OCI-LY7 (cell line): ENCODE results near the gene IFT81. TPM values are rescaled to one million over a fixed set of nuclear protein-coding genes. Genes with fewer than 3 reads are reported as not detected.

Experiments
- BruUV-seq: library from RNA; stranded (reverse); fragments of 400-500 nt; replicated peaks from 2 replicates; lab custom pipeline; 2021; lab: Mats Ljungman, UMichigan
- CTCF ChIA-PET: fragments of 300-600 bp; sonication (Branson Sonifier 250); formaldehyde crosslinking; loops from one replicate; lab custom pipeline; 2022; ENCODE audit warnings: antibody characterized with exemption; ENCODE audit not compliant: unreplicated experiment; lab: Charles Lee
- POLR2A ChIA-PET: fragments of 300-600 bp; sonication (Branson Sonifier 250); formaldehyde crosslinking; loops from one replicate; lab custom pipeline; 2022; ENCODE audit warnings: antibody characterized with exemption; lab: Charles Lee
- DNase-seq: peaks from one replicate; pipeline ENCODE4 v3.0.0-alpha.2; 2015; ENCODE audit warnings: low spot score
- H2AFZ ChIP-seq: fragments of 200-600 bp; sonication (generic), shearing (Covaris generic); 2 replicates; pipeline ENCODE4 v1.6.1; 2014; ENCODE audit warnings: mild to moderate bottlenecking, antibody characterized with exemption, low read length, moderate library complexity
- H3K27ac ChIP-seq: fragments of 200-600 bp; sonication (generic); 2 replicates; pipeline ENCODE4 v1.5.1; 2014; ENCODE audit warnings: mixed run types, low read depth, mild to moderate bottlenecking, moderate library complexity, low read length, inconsistent platforms; ENCODE audit not compliant: poor library complexity, severe bottlenecking
- H3K36me3 ChIP-seq: fragments of 200-600 bp; sonication (generic); 2 replicates; pipeline ENCODE4 v1.6.1; 2014; ENCODE audit warnings: mild to moderate bottlenecking, antibody characterized with exemption, low read length, moderate library complexity, mixed read lengths; ENCODE audit not compliant: insufficient read depth
- H3K4me1 ChIP-seq: fragments of 200-600 bp; sonication (generic); 2 replicates; pipeline ENCODE4 v1.5.1; 2014; ENCODE audit warnings: mild to moderate bottlenecking, low read length; ENCODE audit not compliant: insufficient read depth, poor library complexity, severe bottlenecking
- H3K4me2 ChIP-seq: fragments of 200-600 bp; sonication (generic); 2 replicates; pipeline ENCODE4 v1.6.1; 2014; ENCODE audit warnings: mild to moderate bottlenecking, low read length
- H3K4me3 ChIP-seq: fragments of 200-600 bp; sonication (generic); 2 replicates; pipeline ENCODE4 v1.5.1; 2014; ENCODE audit warnings: mild to moderate bottlenecking, low read depth, low read length; ENCODE audit not compliant: poor library complexity, severe bottlenecking
- H3K79me2 ChIP-seq: fragments of 200-600 bp; sonication (generic); 2 replicates; pipeline ENCODE4 v1.6.1; 2016; ENCODE audit warnings: low read depth, mild to moderate bottlenecking, low read length, moderate library complexity, mixed read lengths; ENCODE audit not compliant: insufficient read depth
- H3K9me2 ChIP-seq: fragments of 200-600 bp; sonication (generic); 2 replicates; pipeline ENCODE4 v1.6.1; 2016; ENCODE audit warnings: mild to moderate bottlenecking, low read length, mixed read lengths; ENCODE audit not compliant: insufficient read depth
- H3K9me3 ChIP-seq: fragments of 200-600 bp; sonication (generic); 2 replicates; pipeline ENCODE4 v1.6.1; 2014; ENCODE audit warnings: mild to moderate bottlenecking, mixed run types, low read length, mixed read lengths
- H4K20me1 ChIP-seq: fragments of 200-600 bp; sonication (generic); 2 replicates; pipeline ENCODE4 v1.6.1; 2014; ENCODE audit warnings: mild to moderate bottlenecking, antibody characterized with exemption, low read length, moderate library complexity, mixed read lengths; ENCODE audit not compliant: insufficient read depth
- EZH2phosphoT487 ChIP-seq: fragments of 200-600 bp; sonication (generic); IDR thresholded peaks from 2 replicates; pipeline ENCODE4 v1.6.1; 2018; ENCODE audit warnings: low read depth, borderline replicate concordance, mild to moderate bottlenecking, mixed run types, antibody characterized with exemption, low read length, moderate library complexity, mixed read lengths
- intact Hi-C: fragments of 100-400 bp; cut with micrococcal nuclease; formaldehyde crosslinking; loops from one replicate; pipeline ENCODE4 v1.10.0; 2022; ENCODE audit not compliant: unreplicated experiment
- total RNA-seq, 2 experiments: library from RNA; depleted of rRNA in 1 of 2; stranded (reverse); fragments of >200 nt in 1 of 2; shearing (Covaris generic) in 1 of 2; gene quantifications; 2 replicates each; pipeline ENCODE4 v1.2.3, GENCODE V29; 2014 to 2022
- TF ChIP-seq, protein P1 (sequence below): fragments of 200-600 bp; sonication (generic); conservative IDR thresholded peaks from 2 replicates; pipeline ENCODE4 v1.5.1; 2014; ENCODE audit warnings: mild to moderate bottlenecking, antibody characterized with exemption, low read length, moderate library complexity, mixed read lengths

Gene IFT81
- total RNA-seq, 2 experiments from 2014 or later = 5.6 to 9.8 TPM

DNA sequence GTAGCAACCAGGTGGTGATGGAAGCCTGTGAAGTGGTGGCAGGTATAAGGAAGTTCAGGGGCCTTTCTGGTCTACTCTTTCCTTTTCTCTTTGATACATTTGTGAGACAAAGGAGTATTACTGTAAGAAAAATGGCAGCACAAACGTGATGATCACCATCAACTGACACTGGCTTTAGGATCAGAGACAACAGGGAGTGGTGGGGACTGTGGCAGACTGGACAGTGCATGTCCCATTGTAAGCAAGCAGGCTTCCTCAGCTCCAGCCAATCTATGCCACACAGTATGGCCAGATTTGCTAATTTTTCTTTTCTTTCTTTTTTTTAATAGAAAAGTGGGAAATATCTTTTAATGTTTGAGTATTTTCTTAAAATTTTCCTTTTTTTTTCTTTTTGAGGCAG lies 19.0 kb upstream of the IFT81 start:
- no peak overlapping the region for H3K4me2 ChIP-seq
- H2AFZ ChIP-seq = no peak overlapping the region
- no peak overlapping the region for H3K27ac ChIP-seq
- no TSS peak for BruUV-seq
- no peaks in the 10 kb centered on the region; the same call in 1 of the 2 replicates for H3K9me3 ChIP-seq
- H3K4me1 ChIP-seq = peaks cover 25% of the 10 kb centered on the region
- H3K9me2 ChIP-seq = no peaks in the 10 kb centered on the region
- POLR2A ChIA-PET = interaction anchor here (1.9 kb wide), 1 partner anchor 10 kb away, joined by 7 read pairs; no protein-coding TSS in a partner anchor
- TF ChIP-seq EZH2phosphoT487 = no peak
- TF ChIP-seq, protein P1, sequence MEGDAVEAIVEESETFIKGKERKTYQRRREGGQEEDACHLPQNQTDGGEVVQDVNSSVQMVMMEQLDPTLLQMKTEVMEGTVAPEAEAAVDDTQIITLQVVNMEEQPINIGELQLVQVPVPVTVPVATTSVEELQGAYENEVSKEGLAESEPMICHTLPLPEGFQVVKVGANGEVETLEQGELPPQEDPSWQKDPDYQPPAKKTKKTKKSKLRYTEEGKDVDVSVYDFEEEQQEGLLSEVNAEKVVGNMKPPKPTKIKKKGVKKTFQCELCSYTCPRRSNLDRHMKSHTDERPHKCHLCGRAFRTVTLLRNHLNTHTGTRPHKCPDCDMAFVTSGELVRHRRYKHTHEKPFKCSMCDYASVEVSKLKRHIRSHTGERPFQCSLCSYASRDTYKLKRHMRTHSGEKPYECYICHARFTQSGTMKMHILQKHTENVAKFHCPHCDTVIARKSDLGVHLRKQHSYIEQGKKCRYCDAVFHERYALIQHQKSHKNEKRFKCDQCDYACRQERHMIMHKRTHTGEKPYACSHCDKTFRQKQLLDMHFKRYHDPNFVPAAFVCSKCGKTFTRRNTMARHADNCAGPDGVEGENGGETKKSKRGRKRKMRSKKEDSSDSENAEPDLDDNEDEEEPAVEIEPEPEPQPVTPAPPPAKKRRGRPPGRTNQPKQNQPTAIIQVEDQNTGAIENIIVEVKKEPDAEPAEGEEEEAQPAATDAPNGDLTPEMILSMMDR = no peak
- H3K36me3 ChIP-seq = no peaks in the 10 kb centered on the region
- no peaks in the 10 kb centered on the region for H4K20me1 ChIP-seq
- DNase-seq = no peak
- no peak overlapping the region for H3K4me3 ChIP-seq
- H3K79me2 ChIP-seq = no peaks in the 10 kb centered on the region
- CTCF ChIA-PET = no interaction called here
- intact Hi-C loops = no loop called here

DNA sequence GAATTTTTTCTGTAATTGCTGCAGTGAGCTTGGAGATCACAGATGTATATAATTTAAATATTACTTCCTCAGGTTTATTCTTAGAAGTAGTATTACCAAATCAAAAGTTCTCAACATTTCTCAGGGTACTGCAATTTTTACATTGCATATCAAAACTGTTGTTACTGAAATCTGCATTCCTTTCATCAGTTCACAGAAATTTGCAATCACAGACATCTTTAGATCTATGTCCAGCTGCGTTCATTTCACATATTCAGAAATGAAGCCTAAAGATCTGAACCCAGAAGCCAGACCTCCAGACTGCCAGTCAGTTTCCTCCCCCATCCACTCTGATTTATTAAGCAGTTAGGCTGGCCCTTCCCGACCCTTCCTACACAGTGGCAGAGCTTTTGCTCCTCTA lies 18.2 kb upstream of the IFT81 start:
- H4K20me1 ChIP-seq = no peaks in the 10 kb centered on the region
- CTCF ChIA-PET = no interaction called here
- TF ChIP-seq EZH2phosphoT487 = no peak
- TF ChIP-seq, protein P1 = no peak
- H2AFZ ChIP-seq = peak overlapping the region; percentile 1; the same call in 1 of the 2 replicates
- no peak for DNase-seq
- H3K36me3 ChIP-seq = no peaks in the 10 kb centered on the region
- no peak overlapping the region for H3K27ac ChIP-seq
- H3K9me3 ChIP-seq = no peaks in the 10 kb centered on the region; the same call in 1 of the 2 replicates
- H3K79me2 ChIP-seq = no peaks in the 10 kb centered on the region
- POLR2A ChIA-PET = interaction anchor here (0.5 to 1.9 kb wide), 3 partner anchors 9 to 230 kb away, joined by 3 to 7 read pairs (median 4); no protein-coding TSS in a partner anchor
- H3K4me2 ChIP-seq = 0 out of 2 replicates have a peak overlapping the region, but pooled peaks have one; percentile 10
- H3K9me2 ChIP-seq = no peaks in the 10 kb centered on the region
- no peak overlapping the region for H3K4me3 ChIP-seq
- intact Hi-C loops = no loop called here
- no TSS peak for BruUV-seq
- peaks cover 17% of the 10 kb centered on the region for H3K4me1 ChIP-seq
